Measurements from ENCODE around the gene KRTAP24-1. TPM values are rescaled to one million over a fixed set of nuclear protein-coding genes. Genes with fewer than 3 reads are reported as not detected.

Gene KRTAP24-1
- total RNA-seq, 2 donors from 2014 or later: not detected

GRCh38 chr21:30243691-30244090 lies 39.1 kb downstream of the KRTAP24-1 start:
- Histone ChIP-seq H3K36me3 (replicated peaks in 1 of 2; ENCODE audit: insufficient read depth in 1 of 2, low read depth in 2 of 2) (no peaks in the 10 kb centered on the region), H3K27me3 (no peaks in the 10 kb centered on the region), H3K4me3 (no peak overlapping the region), H3K9me3 (no peaks in the 10 kb centered on the region), H3K27ac (no peak overlapping the region), H3K4me1 (no peaks in the 10 kb centered on the region)
- intact Hi-C loops (cut with DNase I): no loop called here
- DNase-seq: no peak
- ATAC-seq: no peak
- no peak for TF ChIP-seq CTCF (IDR thresholded peaks at IDR 0.05)
- TF ChIP-seq POLR2A (IDR thresholded peaks at IDR 0.05): no peak

- no peak for TF ChIP-seq CTCF (IDR thresholded peaks at IDR 0.05)
- no peak for TF ChIP-seq POLR2A (IDR thresholded peaks at IDR 0.05)
- H3K4me1 ChIP-seq: no peaks in the 10 kb centered on the region
- WGBS, 2 donors: 63 to 65% methylated on average over 3 of the region's 3 CpGs
- no peaks in the 10 kb centered on the region for H3K36me3 ChIP-seq (replicated peaks in 1 of 2; ENCODE audit: insufficient read depth in 1 of 2, low read depth in 2 of 2)
- intact Hi-C loops (cut with DNase I): no loop called here
- H3K27ac ChIP-seq: no peak overlapping the region
- H3K4me3 ChIP-seq: no peak overlapping the region
- no peaks in the 10 kb centered on the region for H3K27me3 ChIP-seq
- DNase-seq: no peak
- H3K9me3 ChIP-seq: no peaks in the 10 kb centered on the region
- no peak for ATAC-seq
Observed at GRCh38 chr21:30240661-30241060, 42.1 kb downstream of the KRTAP24-1 start.

- Histone ChIP-seq H3K27ac (no peak overlapping the region), H3K9me3 (no peaks in the 10 kb centered on the region), H3K4me1 (no peaks in the 10 kb centered on the region), H3K4me3 (no peak overlapping the region), H3K36me3 (replicated peaks in 1 of 2; ENCODE audit: insufficient read depth in 1 of 2, low read depth in 2 of 2) (no peaks in the 10 kb centered on the region), H3K27me3 (no peaks in the 10 kb centered on the region)
- WGBS, 2 donors: 68 to 86% methylated on average over 1 of the region's 1 CpG
- TF ChIP-seq CTCF (IDR thresholded peaks at IDR 0.05): no peak
- TF ChIP-seq POLR2A (IDR thresholded peaks at IDR 0.05): no peak
- intact Hi-C loops (cut with DNase I): no loop called here
- DNase-seq: no peak
- ATAC-seq: no peak
Observed at GRCh38 chr21:30238168-30238567, 44.6 kb downstream of the KRTAP24-1 start.

- WGBS, 2 donors: 41 to 54% methylated on average over 2 of the region's 2 CpGs
Observed at GRCh38 chr21:30234643-30235042, 48.1 kb downstream of the KRTAP24-1 start.

More at GRCh38 chr21:30234643-30235042, 48.1 kb downstream of the KRTAP24-1 start:
- Histone ChIP-seq H3K27ac (no peak overlapping the region), H3K4me3 (no peak overlapping the region), H3K27me3 (no peaks in the 10 kb centered on the region), H3K36me3 (replicated peaks in 1 of 2; ENCODE audit: insufficient read depth in 1 of 2, low read depth in 2 of 2) (no peaks in the 10 kb centered on the region), H3K9me3 (no peaks in the 10 kb centered on the region), H3K4me1 (no peaks in the 10 kb centered on the region)
- DNase-seq (no peak), ATAC-seq (no peak)
- intact Hi-C loops (cut with DNase I): no loop called here
- no peak for TF ChIP-seq POLR2A (IDR thresholded peaks at IDR 0.05)
- TF ChIP-seq CTCF (IDR thresholded peaks at IDR 0.05): no peak
